ENCODE measurements around the gene AMELX. TPM values are rescaled to one million over a fixed set of nuclear protein-coding genes. Genes with fewer than 3 reads are reported as not detected.
A peak's percentile ranks its signal among the peaks of the same experiment; 100 is the strongest.

Gene AMELX
- total and polyA plus RNA-seq, 2 donors (not counting 1 experiment from before 2014, with no cell fraction given), result not detected

DNA sequence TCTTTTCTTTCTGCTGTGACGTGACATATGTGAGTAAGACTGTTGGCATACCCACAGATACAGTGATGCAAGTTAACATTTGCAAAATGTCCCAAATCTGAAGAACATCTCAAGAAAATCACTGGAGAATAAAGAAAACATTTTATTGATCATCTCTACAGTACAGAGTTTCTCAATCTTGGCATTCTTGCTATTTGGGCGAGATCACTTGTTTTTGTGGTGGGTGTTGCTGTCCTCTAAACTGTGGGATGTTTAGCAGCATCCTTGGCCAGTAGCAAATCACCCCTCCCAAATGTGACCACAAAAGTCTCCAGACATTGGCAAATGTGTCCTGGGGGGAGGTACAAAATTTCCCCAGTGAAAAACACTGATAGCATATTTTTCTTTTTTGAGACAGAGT lies 28.8 kb downstream of the AMELX start:
- Histone ChIP-seq H3K9ac (ENCODE audit: insufficient read depth, low read length) (no peak overlapping the region), H2AFZ (ENCODE audit: low read length) (no peak overlapping the region), H3K4me2 (ENCODE audit: extremely low read depth, insufficient read depth, low read length) (no peak overlapping the region), H4K20me1 (ENCODE audit: control insufficient read depth, extremely low read depth, insufficient read depth, low read length) (no peaks in the 10 kb centered on the region), H3K4me1 (ENCODE audit: control insufficient read depth, extremely low read depth, insufficient read depth, low read length) (no peaks in the 10 kb centered on the region), H3K36me3 (ENCODE audit: control insufficient read depth, insufficient read depth, low read length) (no peaks in the 10 kb centered on the region), H3K79me2 (ENCODE audit: control insufficient read depth, insufficient read depth, low read length) (no peaks in the 10 kb centered on the region), H3K27ac (ENCODE audit: insufficient read depth, low read length) (no peak overlapping the region), H3K27me3 (ENCODE audit: control insufficient read depth, insufficient read depth, low read length) (no peaks in the 10 kb centered on the region), H3K4me3 (replicated peaks in 1 of 4; ENCODE audit: control extremely low read depth in 1 of 4, insufficient read depth in 1 of 4, low read depth in 3 of 4, low read length in 4 of 4) (no peak overlapping the region), H3K9me3 (ENCODE audit: control insufficient read depth, insufficient read depth, low read depth, low read length) (no peaks in the 10 kb centered on the region)
- no peak for DNase-seq (ENCODE audit: low read depth in 2 of 2)
- TF ChIP-seq, protein P1, sequence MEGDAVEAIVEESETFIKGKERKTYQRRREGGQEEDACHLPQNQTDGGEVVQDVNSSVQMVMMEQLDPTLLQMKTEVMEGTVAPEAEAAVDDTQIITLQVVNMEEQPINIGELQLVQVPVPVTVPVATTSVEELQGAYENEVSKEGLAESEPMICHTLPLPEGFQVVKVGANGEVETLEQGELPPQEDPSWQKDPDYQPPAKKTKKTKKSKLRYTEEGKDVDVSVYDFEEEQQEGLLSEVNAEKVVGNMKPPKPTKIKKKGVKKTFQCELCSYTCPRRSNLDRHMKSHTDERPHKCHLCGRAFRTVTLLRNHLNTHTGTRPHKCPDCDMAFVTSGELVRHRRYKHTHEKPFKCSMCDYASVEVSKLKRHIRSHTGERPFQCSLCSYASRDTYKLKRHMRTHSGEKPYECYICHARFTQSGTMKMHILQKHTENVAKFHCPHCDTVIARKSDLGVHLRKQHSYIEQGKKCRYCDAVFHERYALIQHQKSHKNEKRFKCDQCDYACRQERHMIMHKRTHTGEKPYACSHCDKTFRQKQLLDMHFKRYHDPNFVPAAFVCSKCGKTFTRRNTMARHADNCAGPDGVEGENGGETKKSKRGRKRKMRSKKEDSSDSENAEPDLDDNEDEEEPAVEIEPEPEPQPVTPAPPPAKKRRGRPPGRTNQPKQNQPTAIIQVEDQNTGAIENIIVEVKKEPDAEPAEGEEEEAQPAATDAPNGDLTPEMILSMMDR (conservative IDR thresholded peaks at IDR 0.05 in 1 of 2, IDR thresholded peaks at IDR 0.05 in 1 of 2; ENCODE audit: low read depth in 1 of 2, low read length in 2 of 2), result no peak
- no peak for TF ChIP-seq EZH2 (IDR thresholded peaks at IDR 0.05; ENCODE audit: low read length, missing control alignments)

DNA sequence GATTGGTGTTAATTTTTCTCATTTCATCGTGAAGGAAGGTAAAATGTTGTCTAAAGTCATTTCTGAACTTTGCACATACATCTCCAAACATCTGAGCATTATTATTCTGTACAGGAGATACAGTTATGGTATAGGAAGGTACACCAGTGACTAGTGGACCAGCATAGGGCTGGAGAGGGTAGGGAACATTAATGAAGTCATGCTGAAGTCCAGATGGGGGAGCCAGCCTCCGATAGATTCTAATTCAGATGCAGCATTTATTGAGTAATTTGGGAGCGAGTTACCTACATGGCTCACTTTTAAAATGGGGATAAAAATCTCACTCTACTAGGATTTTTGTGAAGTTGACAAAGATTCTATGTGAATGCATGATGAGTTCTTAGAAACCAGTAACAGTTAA lies 34.9 kb downstream of the AMELX start:
- Histone ChIP-seq H3K4me3 (replicated peaks in 1 of 4; ENCODE audit: control extremely low read depth in 1 of 4, insufficient read depth in 1 of 4, low read depth in 3 of 4, low read length in 4 of 4) (no peak overlapping the region), H3K79me2 (ENCODE audit: control insufficient read depth, insufficient read depth, low read length) (no peaks in the 10 kb centered on the region), H3K27ac (ENCODE audit: insufficient read depth, low read length) (no peak overlapping the region), H3K4me1 (ENCODE audit: control insufficient read depth, extremely low read depth, insufficient read depth, low read length) (no peaks in the 10 kb centered on the region), H3K9me3 (ENCODE audit: control insufficient read depth, insufficient read depth, low read depth, low read length) (no peaks in the 10 kb centered on the region), H3K9ac (ENCODE audit: insufficient read depth, low read length) (no peak overlapping the region), H4K20me1 (ENCODE audit: control insufficient read depth, extremely low read depth, insufficient read depth, low read length) (no peaks in the 10 kb centered on the region), H2AFZ (ENCODE audit: low read length) (no peak overlapping the region), H3K36me3 (ENCODE audit: control insufficient read depth, insufficient read depth, low read length) (no peaks in the 10 kb centered on the region), H3K4me2 (ENCODE audit: extremely low read depth, insufficient read depth, low read length) (no peak overlapping the region), H3K27me3 (ENCODE audit: control insufficient read depth, insufficient read depth, low read length) (no peaks in the 10 kb centered on the region)
- no peak for TF ChIP-seq EZH2 (IDR thresholded peaks at IDR 0.05; ENCODE audit: low read length, missing control alignments)
- TF ChIP-seq, protein P1 (conservative IDR thresholded peaks at IDR 0.05 in 1 of 2, IDR thresholded peaks at IDR 0.05 in 1 of 2; ENCODE audit: low read depth in 1 of 2, low read length in 2 of 2), result no peak
- no peak for DNase-seq (ENCODE audit: low read depth in 2 of 2)

DNA sequence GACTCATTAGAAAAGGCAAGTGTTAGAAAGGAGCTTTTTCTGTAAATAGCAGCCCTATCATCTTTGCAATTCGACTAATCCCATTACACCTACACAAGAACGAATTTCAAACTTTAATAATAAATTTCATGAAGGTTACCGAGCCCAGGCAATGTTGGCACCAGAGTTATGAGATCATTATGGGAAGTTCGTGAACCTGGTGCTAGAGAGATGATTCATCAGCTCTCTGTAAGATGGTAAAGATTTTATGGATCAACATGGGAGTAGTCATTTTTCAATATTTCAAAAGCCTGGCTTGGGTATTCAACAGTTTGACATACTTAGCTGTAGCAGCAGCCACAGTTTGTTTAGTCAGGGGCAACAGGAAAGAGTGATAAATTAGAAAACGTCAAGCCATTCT lies 35.8 kb downstream of the AMELX start:
- TF ChIP-seq, protein P1 (conservative IDR thresholded peaks at IDR 0.05 in 1 of 2, IDR thresholded peaks at IDR 0.05 in 1 of 2; ENCODE audit: low read depth in 1 of 2, low read length in 2 of 2), result no peak
- no peak for TF ChIP-seq EZH2 (IDR thresholded peaks at IDR 0.05; ENCODE audit: low read length, missing control alignments)
- H3K9ac ChIP-seq (ENCODE audit: insufficient read depth, low read length), result no peak overlapping the region
- H3K36me3 ChIP-seq (ENCODE audit: control insufficient read depth, insufficient read depth, low read length), result no peaks in the 10 kb centered on the region
- H3K4me3 ChIP-seq (replicated peaks in 1 of 4; ENCODE audit: control extremely low read depth in 1 of 4, insufficient read depth in 1 of 4, low read depth in 3 of 4, low read length in 4 of 4), result no peak overlapping the region
- no peak overlapping the region for H3K4me2 ChIP-seq (ENCODE audit: extremely low read depth, insufficient read depth, low read length)
- peak; percentile 32 to 33 for DNase-seq (ENCODE audit: low read depth in 2 of 2)
- H3K9me3 ChIP-seq (ENCODE audit: control insufficient read depth, insufficient read depth, low read depth, low read length), result no peaks in the 10 kb centered on the region
- no peak overlapping the region for H3K27ac ChIP-seq (ENCODE audit: insufficient read depth, low read length)
- H3K4me1 ChIP-seq (ENCODE audit: control insufficient read depth, extremely low read depth, insufficient read depth, low read length), result no peaks in the 10 kb centered on the region
- H3K27me3 ChIP-seq (ENCODE audit: control insufficient read depth, insufficient read depth, low read length), result no peaks in the 10 kb centered on the region
- no peaks in the 10 kb centered on the region for H4K20me1 ChIP-seq (ENCODE audit: control insufficient read depth, extremely low read depth, insufficient read depth, low read length)
- H2AFZ ChIP-seq (ENCODE audit: low read length), result no peak overlapping the region
- H3K79me2 ChIP-seq (ENCODE audit: control insufficient read depth, insufficient read depth, low read length), result no peaks in the 10 kb centered on the region
